HG02623 (cell line): ENCODE measurements around the gene RBFOX1.

Experiments
- ATAC-seq: cut with Tn5 transposase; IDR thresholded peaks from one replicate; pipeline ENCODE4 v1.9.1; 2021; ENCODE audit warnings: moderate library complexity; ENCODE audit not compliant: unreplicated experiment

Gene RBFOX1

GRCh38 chr16:7755347-7755882, 422.8 kb downstream of the RBFOX1 start:
- no peak for ATAC-seq
